Germinal center (tissue), 1 donor: ENCODE data around the gene HINT2.

Experiments
- DNase-seq: peaks from one replicate; pipeline ENCODE4 v3.0.0; 2012; ENCODE audit warnings: mixed read lengths, low spot score

HINT2 gene

DNA sequence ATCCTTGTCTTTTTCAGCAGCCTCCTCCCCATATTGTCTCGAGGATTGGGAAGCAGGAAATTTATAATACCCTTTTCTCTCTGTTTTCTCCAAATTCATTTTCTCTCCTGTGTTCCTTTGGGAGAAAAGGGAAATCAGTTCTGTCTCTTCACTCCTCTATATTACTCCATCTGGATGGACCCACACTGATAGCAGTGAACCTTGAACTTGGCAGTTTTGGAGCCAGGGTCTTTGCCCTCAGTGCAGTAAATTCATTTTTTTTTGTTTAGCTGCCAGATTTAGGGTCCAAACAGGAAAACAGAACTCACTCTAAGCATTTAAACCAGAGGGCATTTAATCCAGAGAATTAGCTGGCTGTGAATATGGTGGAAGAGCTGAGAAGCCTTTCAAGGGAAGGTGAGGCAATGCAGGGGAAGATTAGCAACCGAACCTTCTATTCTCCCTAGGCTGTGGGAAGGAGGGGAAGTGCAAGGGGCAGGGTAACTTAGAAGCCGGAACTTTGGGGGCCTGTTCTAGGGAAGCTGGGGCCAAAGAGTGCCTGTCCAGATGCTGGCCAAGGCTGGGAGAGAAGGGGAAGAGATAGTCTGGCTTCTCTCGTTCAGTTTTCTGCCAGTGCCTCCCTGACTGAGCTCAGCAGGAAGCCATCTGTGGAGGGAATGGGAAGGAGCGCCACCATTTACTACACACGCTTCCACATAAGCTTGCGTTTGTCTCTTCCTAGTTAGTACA is 39.8 kb downstream of the HINT2 start:
- no peak for DNase-seq

DNA sequence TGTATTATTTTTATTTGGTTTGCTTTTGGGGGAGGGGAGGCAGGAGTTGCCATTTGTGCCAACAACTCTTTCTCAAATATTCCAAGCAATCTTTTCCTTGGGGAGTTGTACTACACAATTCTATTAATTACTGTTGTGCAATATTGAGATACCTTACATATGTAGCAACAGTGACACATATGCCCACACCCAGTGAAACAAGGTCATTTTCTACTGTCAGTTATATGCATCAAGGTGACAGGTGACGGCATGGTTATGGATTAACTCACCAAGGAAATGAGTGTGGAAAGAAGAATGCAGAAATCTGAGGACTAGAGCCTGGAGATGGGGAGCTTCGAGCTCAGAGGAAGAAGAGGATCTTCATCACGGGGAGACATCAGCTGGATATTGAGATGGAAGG is 42.9 kb downstream of the HINT2 start:
- no peak for DNase-seq

DNA sequence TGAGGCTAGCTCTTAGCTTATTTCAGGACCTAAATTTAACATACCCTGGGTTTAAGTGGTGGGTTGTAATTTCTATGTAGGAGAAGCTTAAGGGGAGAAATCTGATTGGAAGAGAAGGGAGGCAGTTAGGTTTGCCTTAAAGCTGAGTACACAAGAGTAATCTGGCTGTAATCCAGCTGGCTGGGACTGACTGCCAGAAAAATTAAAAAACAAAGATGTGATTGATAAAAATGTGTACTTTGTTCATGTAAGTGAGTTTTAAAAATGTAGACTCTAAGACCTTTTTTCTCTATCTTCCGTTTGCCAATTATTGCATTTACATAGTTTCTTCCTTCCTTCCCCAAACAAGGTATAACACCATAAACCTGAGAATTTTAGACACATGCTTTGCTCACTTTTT is 43.3 kb downstream of the HINT2 start:
- DNase-seq: no peak

DNA sequence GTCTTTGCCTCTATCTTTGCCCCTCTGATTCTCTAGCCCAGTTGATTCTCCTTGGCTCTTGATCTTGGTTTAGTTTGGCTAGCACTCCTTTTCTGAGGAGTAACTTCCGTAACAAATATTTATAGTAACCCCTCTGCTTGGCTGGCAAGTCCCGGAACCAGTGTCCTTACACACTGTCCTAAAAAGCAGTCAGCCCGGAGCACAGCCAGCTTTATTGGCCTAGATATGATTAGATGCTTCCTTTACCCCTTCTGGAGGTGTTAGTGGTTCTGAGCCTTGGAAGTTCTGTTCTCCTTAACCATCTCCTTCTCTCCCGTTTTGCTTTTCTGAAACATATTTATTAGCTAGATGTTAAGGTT is 43.8 kb downstream of the HINT2 start:
- no peak for DNase-seq

DNA sequence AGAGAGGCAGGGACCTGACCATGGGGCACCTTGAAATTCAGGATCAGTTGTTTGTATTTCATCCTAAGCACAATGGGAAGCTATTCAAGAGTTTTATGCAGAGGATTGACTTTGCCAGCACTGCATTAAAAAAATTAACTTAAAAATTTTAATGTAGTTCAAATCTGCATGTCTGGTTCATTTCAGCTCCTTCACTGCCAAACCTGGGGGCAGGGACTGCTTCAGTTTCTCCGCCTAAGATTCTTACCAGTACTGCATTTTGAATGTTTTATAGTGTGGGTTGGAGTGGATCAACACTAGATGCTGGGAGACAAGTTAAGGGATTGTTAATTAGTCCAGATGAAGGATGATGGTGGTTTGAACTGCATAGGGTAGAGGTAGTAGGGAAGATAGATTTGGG is 45.1 kb downstream of the HINT2 start:
- DNase-seq: no peak

DNA sequence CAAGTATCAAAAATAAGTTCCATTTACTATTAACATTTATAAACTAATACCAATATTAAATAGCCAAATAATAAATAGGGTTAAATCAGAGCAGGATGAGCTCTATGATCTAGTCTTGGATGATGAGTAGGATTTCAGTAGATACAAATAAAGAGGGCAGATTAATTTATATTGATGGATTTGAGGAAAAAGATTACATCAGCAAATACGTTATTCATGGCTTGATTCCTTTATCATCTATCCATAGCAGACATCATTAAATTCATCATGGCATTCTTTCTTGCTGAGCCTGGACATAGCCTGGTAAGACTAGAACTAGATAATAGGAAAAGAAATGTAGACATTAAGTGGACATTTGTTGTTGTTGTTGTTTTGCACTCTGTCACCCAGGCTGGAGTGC is 47.4 kb downstream of the HINT2 start:
- no peak for DNase-seq

DNA sequence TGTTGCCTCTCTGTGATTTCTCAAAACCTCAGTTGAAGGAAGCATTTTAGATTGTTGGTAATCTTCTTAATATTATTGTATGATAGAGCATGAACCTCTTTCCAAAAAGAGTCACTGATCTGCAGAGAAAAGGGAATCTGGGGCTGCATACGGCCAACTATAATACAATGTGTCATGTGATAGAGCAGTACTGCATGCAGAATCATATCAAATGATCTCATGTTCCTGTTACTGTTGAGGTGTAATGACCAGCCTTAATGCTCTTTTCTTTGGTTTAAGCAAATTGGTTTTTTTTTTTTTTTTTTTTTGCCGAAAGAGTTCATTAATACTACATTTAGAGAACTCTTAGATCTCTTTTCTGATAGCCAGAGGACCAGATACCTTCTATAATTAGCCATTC is 47.8 kb downstream of the HINT2 start:
- DNase-seq: no peak

DNA sequence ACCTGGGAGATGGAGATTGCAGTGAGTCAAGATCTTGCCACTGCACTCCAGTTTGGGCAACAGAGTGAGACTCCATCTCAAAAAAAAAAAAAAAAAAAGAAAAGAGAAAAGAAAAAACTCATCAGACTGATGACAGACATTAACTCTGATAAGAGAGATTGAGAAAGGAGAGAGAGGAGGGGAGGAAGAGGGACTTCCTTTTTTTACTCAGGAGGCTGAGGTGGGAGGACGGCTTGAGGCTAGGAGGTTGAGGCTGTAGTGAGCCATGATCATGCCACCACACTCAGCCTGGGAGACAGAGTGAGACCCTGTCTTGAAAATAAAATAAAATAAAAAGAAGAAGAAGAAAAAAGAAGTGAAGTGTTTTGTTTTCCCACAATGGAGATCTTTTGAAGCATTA is 51.0 kb downstream of the HINT2 start:
- no peak for DNase-seq

DNA sequence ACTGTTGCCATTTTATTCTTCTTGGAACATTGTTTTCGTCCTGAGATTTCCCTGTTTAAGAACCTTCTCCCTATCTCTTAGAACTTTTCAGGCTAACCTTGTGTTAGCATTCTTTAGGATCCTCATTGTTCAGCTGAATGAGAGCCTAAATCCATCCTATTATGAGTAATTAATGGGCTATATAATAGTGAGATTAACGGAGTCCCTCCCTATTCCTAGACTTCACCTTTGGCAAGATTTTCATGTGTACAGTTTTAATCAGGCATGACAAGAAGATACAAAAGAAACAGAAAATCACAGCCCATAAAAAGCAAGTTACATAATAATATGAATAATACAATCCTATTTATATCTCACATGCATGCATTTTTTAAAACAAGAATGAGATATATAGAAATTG is 51.7 kb downstream of the HINT2 start:
- no peak for DNase-seq
